ENCODE data around the gene CHAF1A.

GRCh38 chr19:4396949-4397783 is 5.3 kb upstream of the CHAF1A start:
- TF ChIP-seq EZH2 (IDR thresholded peaks at IDR 0.05; ENCODE audit: low read depth) (no peak), CTCF (conservative IDR thresholded peaks at IDR 0.05) (no peak)

Data from PC-9 (cell line).